Retinal pigment epithelial cell (primary cell): ENCODE results near the gene NEUROD4.

Source experiments
- DNase-seq: peaks from one replicate; pipeline ENCODE4 v3.0.0-alpha.2; 2010; ENCODE audit warnings: low read depth
- H3K4me3 ChIP-seq: 2 replicates; pipeline ENCODE4 v1.5.1; 2011; ENCODE audit warnings: mild to moderate bottlenecking, low read length, control low read depth, moderate library complexity
- TF ChIP-seq, protein P1 (sequence below): conservative IDR thresholded peaks from 2 replicates; pipeline ENCODE4 v1.5.1; 2011; ENCODE audit warnings: low read depth, low read length, control low read depth, inconsistent platforms

Gene NEUROD4

GRCh38 chr12:54988402-54989054, 31.2 kb upstream of the NEUROD4 start:
- H3K4me3 ChIP-seq, result no peak overlapping the region
- TF ChIP-seq, protein P1, sequence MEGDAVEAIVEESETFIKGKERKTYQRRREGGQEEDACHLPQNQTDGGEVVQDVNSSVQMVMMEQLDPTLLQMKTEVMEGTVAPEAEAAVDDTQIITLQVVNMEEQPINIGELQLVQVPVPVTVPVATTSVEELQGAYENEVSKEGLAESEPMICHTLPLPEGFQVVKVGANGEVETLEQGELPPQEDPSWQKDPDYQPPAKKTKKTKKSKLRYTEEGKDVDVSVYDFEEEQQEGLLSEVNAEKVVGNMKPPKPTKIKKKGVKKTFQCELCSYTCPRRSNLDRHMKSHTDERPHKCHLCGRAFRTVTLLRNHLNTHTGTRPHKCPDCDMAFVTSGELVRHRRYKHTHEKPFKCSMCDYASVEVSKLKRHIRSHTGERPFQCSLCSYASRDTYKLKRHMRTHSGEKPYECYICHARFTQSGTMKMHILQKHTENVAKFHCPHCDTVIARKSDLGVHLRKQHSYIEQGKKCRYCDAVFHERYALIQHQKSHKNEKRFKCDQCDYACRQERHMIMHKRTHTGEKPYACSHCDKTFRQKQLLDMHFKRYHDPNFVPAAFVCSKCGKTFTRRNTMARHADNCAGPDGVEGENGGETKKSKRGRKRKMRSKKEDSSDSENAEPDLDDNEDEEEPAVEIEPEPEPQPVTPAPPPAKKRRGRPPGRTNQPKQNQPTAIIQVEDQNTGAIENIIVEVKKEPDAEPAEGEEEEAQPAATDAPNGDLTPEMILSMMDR, result no peak
- DNase-seq, result no peak

- TF ChIP-seq, protein P1, result no peak
- no peak for DNase-seq
- no peak overlapping the region for H3K4me3 ChIP-seq
Measured at GRCh38 chr12:54989829-54990228, 29.9 kb upstream of the NEUROD4 start.

- no peak overlapping the region for H3K4me3 ChIP-seq
- TF ChIP-seq, protein P1, result no peak
- no peak for DNase-seq
Measured at GRCh38 chr12:54991161-54991990, 28.4 kb upstream of the NEUROD4 start.

DNA sequence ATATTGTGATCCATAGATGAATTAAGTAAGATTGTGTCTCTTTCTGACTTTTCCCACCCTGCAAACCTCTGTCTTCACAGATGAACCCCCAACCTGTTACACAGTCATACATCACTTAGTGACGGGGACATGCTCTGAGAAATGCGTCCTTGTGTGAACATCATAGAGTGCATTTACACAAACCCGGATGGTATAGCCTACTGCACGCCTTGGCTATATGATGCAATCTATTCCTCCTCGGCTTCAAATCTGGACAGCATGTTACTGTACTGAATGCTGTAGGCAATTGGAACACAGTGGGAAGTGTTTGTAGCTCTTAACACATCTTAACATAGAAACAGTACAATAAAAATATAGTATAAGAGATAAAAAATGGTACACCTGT, 27.8 kb upstream of the NEUROD4 start:
- H3K4me3 ChIP-seq, result no peak overlapping the region
- no peak for DNase-seq
- TF ChIP-seq, protein P1, result no peak

- no peak overlapping the region for H3K4me3 ChIP-seq
- TF ChIP-seq, protein P1, result peak; percentile 79
- DNase-seq, result peak; percentile 12
Measured at GRCh38 chr12:54993181-54993835, 26.5 kb upstream of the NEUROD4 start.

GRCh38 chr12:54996205-54996604, 23.6 kb upstream of the NEUROD4 start:
- H3K4me3 ChIP-seq, result no peak overlapping the region
- no peak for DNase-seq
- TF ChIP-seq, protein P1, result no peak
